8988T (cell line): ENCODE measurements around the gene GPR62.
"Not testable (repeated sequence)": the region's sequence is repeated elsewhere in the genome, so short reads cannot be mapped to it uniquely, and the experiment has no call there.

ENCODE experiments used
- DNase-seq: peaks from one replicate; pipeline ENCODE4 v3.0.0; 2011

GPR62 gene

GRCh38 chr3:51955175-51955892 lies at the start of gene GPR62:
TSS of gene GPR62 (plus strand) at chr3:51955381. CDS start at chr3:51955653, 272 bp downstream.
- DNase-seq = peak; percentile 86

- no peak for DNase-seq
Measured at GRCh38 chr3:51908026-51908425, 47.2 kb upstream of the GPR62 start.

- no peak for DNase-seq
Measured at GRCh38 chr3:51916418-51916817, 38.8 kb upstream of the GPR62 start.

GRCh38 chr3:51921081-51921578 lies 34.1 kb upstream of the GPR62 start:
- DNase-seq = no peak

GRCh38 chr3:51927061-51927977 lies 27.9 kb upstream of the GPR62 start:
- DNase-seq = no peak

GRCh38 chr3:51928438-51928837 lies 26.7 kb upstream of the GPR62 start:
- no peak for DNase-seq

- DNase-seq = not testable (repeated sequence)
Measured at GRCh38 chr3:51928981-51929380, 26.2 kb upstream of the GPR62 start.

- DNase-seq = no peak
Measured at GRCh38 chr3:51929420-51930003, 25.7 kb upstream of the GPR62 start.

GRCh38 chr3:51930439-51930838 lies 24.7 kb upstream of the GPR62 start:
- no peak for DNase-seq

GRCh38 chr3:51931756-51932155 lies 23.4 kb upstream of the GPR62 start:
- no peak for DNase-seq

GRCh38 chr3:51932471-51933370 lies 22.5 kb upstream of the GPR62 start:
- DNase-seq = no peak

GRCh38 chr3:51933471-51934138 lies 21.6 kb upstream of the GPR62 start:
- no peak for DNase-seq

GRCh38 chr3:51934139-51934850 lies 20.9 kb upstream of the GPR62 start:
- no peak for DNase-seq

- no peak for DNase-seq
Measured at GRCh38 chr3:51934991-51935885, 19.9 kb upstream of the GPR62 start.

- DNase-seq = no peak
Measured at GRCh38 chr3:51935886-51936755, 19.1 kb upstream of the GPR62 start.

GRCh38 chr3:51937014-51937413 lies 18.2 kb upstream of the GPR62 start:
- no peak for DNase-seq

- DNase-seq = peak; percentile 16
Measured at GRCh38 chr3:51937611-51938450, 17.4 kb upstream of the GPR62 start.
